Stimulated activated CD8-positive, alpha-beta memory T cell treated with anti-CD3 and anti-CD28 coated beads, Interleukin-4, amount 100 ng/mL, for 1 hour (primary cell): ENCODE data around the gene ALK.

Source experiments
- DNase-seq, 2 donors: peaks; one replicate each; pipeline ENCODE4 v3.0.0-alpha.2; 2020; ENCODE audit warnings: low read depth in 2 of 2, low spot score in 1 of 2

ALK gene

GRCh38 chr2:29910465-29910864 is 10.9 kb downstream of the ALK start:
- DNase-seq: no peak

GRCh38 chr2:29902356-29902755 is 19.0 kb downstream of the ALK start:
- DNase-seq: no peak

GRCh38 chr2:29900971-29901633 is 20.3 kb downstream of the ALK start:
- no peak for DNase-seq

GRCh38 chr2:29898999-29899398 is 22.4 kb downstream of the ALK start:
- no peak for DNase-seq

- DNase-seq: no peak
Observed at GRCh38 chr2:29894822-29895614, 26.4 kb downstream of the ALK start.

GRCh38 chr2:29892585-29893259 is 28.7 kb downstream of the ALK start:
- no peak for DNase-seq

- no peak for DNase-seq
Observed at GRCh38 chr2:29881089-29881730, 40.2 kb downstream of the ALK start.

GRCh38 chr2:29880084-29880483 is 41.3 kb downstream of the ALK start:
- no peak for DNase-seq

GRCh38 chr2:29879456-29879855 is 41.9 kb downstream of the ALK start:
- DNase-seq: no peak

- no peak for DNase-seq
Observed at GRCh38 chr2:29878898-29879297, 42.5 kb downstream of the ALK start.

- DNase-seq: no peak
Observed at GRCh38 chr2:29876374-29876773, 45.0 kb downstream of the ALK start.

- DNase-seq: no peak
Observed at GRCh38 chr2:29874745-29875144, 46.6 kb downstream of the ALK start.

GRCh38 chr2:29872870-29873269 is 48.5 kb downstream of the ALK start:
- DNase-seq: no peak

GRCh38 chr2:29871541-29871940 is 49.8 kb downstream of the ALK start:
- DNase-seq: no peak

GRCh38 chr2:29865512-29865911 is 55.9 kb downstream of the ALK start:
- DNase-seq: no peak

GRCh38 chr2:29864988-29865387 is 56.4 kb downstream of the ALK start:
- no peak for DNase-seq

- no peak for DNase-seq
Observed at GRCh38 chr2:29855924-29856639, 65.3 kb downstream of the ALK start.

- DNase-seq: no peak
Observed at GRCh38 chr2:29850794-29851193, 70.6 kb downstream of the ALK start.

GRCh38 chr2:29848566-29849310 is 72.6 kb downstream of the ALK start:
- DNase-seq: no peak

GRCh38 chr2:29847886-29848285 is 73.5 kb downstream of the ALK start:
- no peak for DNase-seq
